GM23338 (cell line): ENCODE measurements around the gene CAMKK2. TPM values are rescaled to one million over a fixed set of nuclear protein-coding genes. Genes with fewer than 3 reads are reported as not detected.

Experiments
- ATAC-seq: fragments of 200-7000 bp; cut with Tn5 transposase; 3 replicates; pipeline ENCODE4 v1.9.1; 2020
- DNase-seq: peaks from one replicate; pipeline ENCODE4 v3.0.0-alpha.2; 2015; ENCODE audit warnings: low spot score
- H2AFZ ChIP-seq: fragments of 200-600 bp; sonication (generic); 2 replicates; pipeline ENCODE4 v1.8.0; 2016; ENCODE audit warnings: antibody characterized with exemption, mild to moderate bottlenecking, moderate library complexity
- H3F3A ChIP-seq: fragments of 200-600 bp; sonication (generic); replicated peaks from 2 replicates; pipeline ENCODE4 v1.8.0; 2017; ENCODE audit warnings: antibody characterized with exemption, mixed run types, low read depth
- H3K27ac ChIP-seq: fragments of 200-600 bp; sonication (generic); 2 replicates; pipeline ENCODE4 v1.6.1; 2016; ENCODE audit warnings: low read depth
- H3K27me3 ChIP-seq: fragments of 200-600 bp; sonication (generic); 2 replicates; pipeline ENCODE4 v1.8.0; 2016; ENCODE audit warnings: mild to moderate bottlenecking, mixed run types, moderate library complexity; ENCODE audit not compliant: insufficient read depth
- H3K36me3 ChIP-seq: fragments of 200-600 bp; sonication (generic); 2 replicates; pipeline ENCODE4 v1.8.0; 2016; ENCODE audit warnings: mild to moderate bottlenecking; ENCODE audit not compliant: insufficient read depth
- H3K4me1 ChIP-seq: fragments of 200-600 bp; sonication (generic); 2 replicates; pipeline ENCODE4 v1.8.0; 2016; ENCODE audit warnings: mild to moderate bottlenecking, moderate library complexity; ENCODE audit not compliant: insufficient read depth
- H3K4me2 ChIP-seq: fragments of 200-600 bp; sonication (generic); 2 replicates; pipeline ENCODE4 v1.7.1; 2017; ENCODE audit warnings: mixed run types
- H3K4me3 ChIP-seq: fragments of 200-600 bp; sonication (generic); 2 replicates; pipeline ENCODE4 v1.6.1; 2016; ENCODE audit warnings: mixed run types
- H3K79me2 ChIP-seq: fragments of 200-600 bp; sonication (generic); replicated peaks from 2 replicates; pipeline ENCODE4 v1.8.0; 2017; ENCODE audit warnings: mild to moderate bottlenecking; ENCODE audit not compliant: insufficient read depth
- H3K9me2 ChIP-seq: fragments of 200-600 bp; sonication (generic); 2 replicates; pipeline ENCODE4 v1.8.0; 2017; ENCODE audit not compliant: insufficient read depth
- H4K20me1 ChIP-seq: fragments of 200-600 bp; sonication (generic); replicated peaks from 2 replicates; pipeline ENCODE4 v1.8.0; 2017; ENCODE audit warnings: mild to moderate bottlenecking; ENCODE audit not compliant: insufficient read depth
- H3K27ac Mint-ChIP-seq: 2 replicates; pipeline ENCODE4 v1.8.0; 2020; ENCODE audit warnings: inconsistent platforms, mild to moderate bottlenecking, moderate library complexity, mixed read lengths
- H3K27me3 Mint-ChIP-seq: 3 replicates; pipeline ENCODE4 v1.8.0; 2022; ENCODE audit warnings: low read depth, mild to moderate bottlenecking, moderate library complexity, mixed read lengths, inconsistent platforms; ENCODE audit not compliant: insufficient read depth, poor library complexity
- H3K36me3 Mint-ChIP-seq: 3 replicates; pipeline ENCODE4 v1.8.0; 2021; ENCODE audit warnings: low read depth, mild to moderate bottlenecking, inconsistent platforms, moderate library complexity, mixed read lengths
- H3K4me1 Mint-ChIP-seq: 3 replicates; pipeline ENCODE4 v1.8.0; 2020; ENCODE audit warnings: mild to moderate bottlenecking, inconsistent platforms, mixed read lengths
- H3K4me3 Mint-ChIP-seq: 3 replicates; pipeline ENCODE4 v1.8.0; 2021; ENCODE audit warnings: moderate library complexity, mild to moderate bottlenecking, inconsistent platforms, mixed read lengths
- H3K9me3 Mint-ChIP-seq: 3 replicates; pipeline ENCODE4 v1.8.0; 2020; ENCODE audit warnings: moderate library complexity, mild to moderate bottlenecking, inconsistent platforms, mixed read lengths
- CTCF ChIP-seq, 2 experiments: fragments of 200-600 bp in 1 of 2; sonication (generic) in 1 of 2; conservative IDR thresholded peaks; 2 replicates each; pipeline versions ENCODE4 v1.5.1 to v1.6.1; 2016 to 2017; ENCODE audit warnings: antibody characterized with exemption in 2 of 2, low read depth in 2 of 2, mild to moderate bottlenecking in 2 of 2, moderate library complexity in 1 of 2
- EZH2 ChIP-seq: fragments of 200-600 bp; sonication (generic); IDR thresholded peaks from one replicate; pipeline ENCODE4 v1.8.0; 2017; ENCODE audit warnings: antibody characterized with exemption, mild to moderate bottlenecking, low read depth; ENCODE audit not compliant: unreplicated experiment
- NANOG ChIP-seq: IDR thresholded peaks from 2 replicates; pipeline ENCODE4 v1.6.1; 2016; ENCODE audit warnings: antibody characterized with exemption, borderline replicate concordance
- polyA plus RNA-seq: library from polyadenylated mRNA; unstranded; fragments of >200 nt; fragmentation: Nextera tagmentation; extraction: Ambion mirVana; gene quantifications from 2 replicates; pipeline ENCODE4 v1.2.1, GENCODE V29; 2016
- total RNA-seq: library from RNA; depleted of rRNA; stranded (reverse); fragments of >200 nt; shearing (Covaris generic); gene quantifications from 2 replicates; pipeline ENCODE4 v1.2.3, GENCODE V29; 2014
- TF ChIP-seq, protein P1 (sequence below): IDR thresholded peaks from 2 replicates; pipeline ENCODE4 v1.6.1; 2016; ENCODE audit warnings: antibody characterized with exemption
- TF ChIP-seq, protein P2 (sequence below): fragments of 250-450 bp; sonication (Bioruptor Pico); IDR thresholded peaks from 2 replicates; pipeline ENCODE4 v1.5.0; 2020; ENCODE audit warnings: mild to moderate bottlenecking, moderate library complexity

Gene CAMKK2
- total and polyA plus RNA-seq, 2 experiments from 2014 or later, result 10.3 to 26.4 TPM

DNA sequence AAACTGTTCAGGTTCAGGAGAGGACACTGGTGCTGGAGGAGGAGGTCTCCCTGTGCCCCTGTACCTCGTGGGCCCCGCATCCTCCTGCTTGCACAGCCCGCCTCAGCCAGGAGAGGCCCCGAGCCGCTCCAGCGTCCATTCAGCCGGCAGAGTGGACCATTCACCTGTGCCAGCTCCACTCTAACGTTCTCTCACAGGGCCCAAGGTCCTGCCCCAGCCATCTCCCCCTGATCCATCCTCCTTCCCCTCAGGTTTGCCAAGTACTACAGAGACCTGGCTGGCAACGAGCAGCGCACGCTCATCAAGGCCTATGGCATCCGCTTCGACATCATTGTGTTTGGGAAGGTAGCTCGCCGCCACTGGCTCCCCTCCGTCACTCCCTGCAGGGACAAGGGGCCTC is 64.3 kb downstream of the CAMKK2 start (continued):
- TF ChIP-seq, protein P1, sequence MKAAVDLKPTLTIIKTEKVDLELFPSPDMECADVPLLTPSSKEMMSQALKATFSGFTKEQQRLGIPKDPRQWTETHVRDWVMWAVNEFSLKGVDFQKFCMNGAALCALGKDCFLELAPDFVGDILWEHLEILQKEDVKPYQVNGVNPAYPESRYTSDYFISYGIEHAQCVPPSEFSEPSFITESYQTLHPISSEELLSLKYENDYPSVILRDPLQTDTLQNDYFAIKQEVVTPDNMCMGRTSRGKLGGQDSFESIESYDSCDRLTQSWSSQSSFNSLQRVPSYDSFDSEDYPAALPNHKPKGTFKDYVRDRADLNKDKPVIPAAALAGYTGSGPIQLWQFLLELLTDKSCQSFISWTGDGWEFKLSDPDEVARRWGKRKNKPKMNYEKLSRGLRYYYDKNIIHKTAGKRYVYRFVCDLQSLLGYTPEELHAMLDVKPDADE, result no peak
- TF ChIP-seq NANOG, result no peak

DNA sequence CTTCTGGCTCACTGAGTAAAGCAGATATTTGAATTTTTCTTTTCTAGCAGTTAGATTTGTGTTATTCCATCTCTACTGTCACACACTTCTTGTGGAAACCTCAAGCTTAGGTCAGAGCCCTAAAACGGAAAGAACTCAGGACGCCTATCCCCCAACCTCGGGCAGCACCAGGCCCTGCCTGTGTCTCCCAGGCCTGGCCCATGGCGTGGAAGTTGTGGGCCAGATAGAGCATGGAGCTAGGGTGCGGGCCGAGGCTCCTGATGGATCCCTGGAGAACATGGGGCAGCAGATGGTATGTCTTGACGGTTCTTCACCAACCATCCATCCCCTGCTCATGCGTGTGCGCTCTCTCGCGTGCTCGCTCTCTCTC is 66.0 kb downstream of the CAMKK2 start:
- H3K36me3 ChIP-seq, result 0 out of 2 replicates have a peak, but pooled peaks cover 2% of the 10 kb centered on the region
- H4K20me1 ChIP-seq, result no peaks in the 10 kb centered on the region
- peak; percentile 67 for ATAC-seq
- no peaks in the 10 kb centered on the region for H3K9me3 Mint-ChIP-seq
- H3K27me3 ChIP-seq, result no peaks in the 10 kb centered on the region
- H2AFZ ChIP-seq, result no peak overlapping the region
- peaks cover 9% of the 10 kb centered on the region for H3K36me3 Mint-ChIP-seq
- H3K27me3 Mint-ChIP-seq, result peaks cover 3% of the 10 kb centered on the region
- H3K79me2 ChIP-seq, result no peaks in the 10 kb centered on the region
- peak; percentile 42 for DNase-seq
- no peaks in the 10 kb centered on the region for H3K9me2 ChIP-seq
- no peak overlapping the region for H3K4me3 Mint-ChIP-seq
- H3F3A ChIP-seq, result no peaks in the 10 kb centered on the region
- peaks cover 6% of the 10 kb centered on the region for H3K4me1 Mint-ChIP-seq
- no peak overlapping the region for H3K27ac Mint-ChIP-seq
- no peaks in the 10 kb centered on the region; the same call in 1 of the 2 replicates for H3K4me1 ChIP-seq
- no peak overlapping the region for H3K4me3 ChIP-seq
- no peak overlapping the region for H3K4me2 ChIP-seq
- no peak overlapping the region for H3K27ac ChIP-seq
- TF ChIP-seq, protein P2, sequence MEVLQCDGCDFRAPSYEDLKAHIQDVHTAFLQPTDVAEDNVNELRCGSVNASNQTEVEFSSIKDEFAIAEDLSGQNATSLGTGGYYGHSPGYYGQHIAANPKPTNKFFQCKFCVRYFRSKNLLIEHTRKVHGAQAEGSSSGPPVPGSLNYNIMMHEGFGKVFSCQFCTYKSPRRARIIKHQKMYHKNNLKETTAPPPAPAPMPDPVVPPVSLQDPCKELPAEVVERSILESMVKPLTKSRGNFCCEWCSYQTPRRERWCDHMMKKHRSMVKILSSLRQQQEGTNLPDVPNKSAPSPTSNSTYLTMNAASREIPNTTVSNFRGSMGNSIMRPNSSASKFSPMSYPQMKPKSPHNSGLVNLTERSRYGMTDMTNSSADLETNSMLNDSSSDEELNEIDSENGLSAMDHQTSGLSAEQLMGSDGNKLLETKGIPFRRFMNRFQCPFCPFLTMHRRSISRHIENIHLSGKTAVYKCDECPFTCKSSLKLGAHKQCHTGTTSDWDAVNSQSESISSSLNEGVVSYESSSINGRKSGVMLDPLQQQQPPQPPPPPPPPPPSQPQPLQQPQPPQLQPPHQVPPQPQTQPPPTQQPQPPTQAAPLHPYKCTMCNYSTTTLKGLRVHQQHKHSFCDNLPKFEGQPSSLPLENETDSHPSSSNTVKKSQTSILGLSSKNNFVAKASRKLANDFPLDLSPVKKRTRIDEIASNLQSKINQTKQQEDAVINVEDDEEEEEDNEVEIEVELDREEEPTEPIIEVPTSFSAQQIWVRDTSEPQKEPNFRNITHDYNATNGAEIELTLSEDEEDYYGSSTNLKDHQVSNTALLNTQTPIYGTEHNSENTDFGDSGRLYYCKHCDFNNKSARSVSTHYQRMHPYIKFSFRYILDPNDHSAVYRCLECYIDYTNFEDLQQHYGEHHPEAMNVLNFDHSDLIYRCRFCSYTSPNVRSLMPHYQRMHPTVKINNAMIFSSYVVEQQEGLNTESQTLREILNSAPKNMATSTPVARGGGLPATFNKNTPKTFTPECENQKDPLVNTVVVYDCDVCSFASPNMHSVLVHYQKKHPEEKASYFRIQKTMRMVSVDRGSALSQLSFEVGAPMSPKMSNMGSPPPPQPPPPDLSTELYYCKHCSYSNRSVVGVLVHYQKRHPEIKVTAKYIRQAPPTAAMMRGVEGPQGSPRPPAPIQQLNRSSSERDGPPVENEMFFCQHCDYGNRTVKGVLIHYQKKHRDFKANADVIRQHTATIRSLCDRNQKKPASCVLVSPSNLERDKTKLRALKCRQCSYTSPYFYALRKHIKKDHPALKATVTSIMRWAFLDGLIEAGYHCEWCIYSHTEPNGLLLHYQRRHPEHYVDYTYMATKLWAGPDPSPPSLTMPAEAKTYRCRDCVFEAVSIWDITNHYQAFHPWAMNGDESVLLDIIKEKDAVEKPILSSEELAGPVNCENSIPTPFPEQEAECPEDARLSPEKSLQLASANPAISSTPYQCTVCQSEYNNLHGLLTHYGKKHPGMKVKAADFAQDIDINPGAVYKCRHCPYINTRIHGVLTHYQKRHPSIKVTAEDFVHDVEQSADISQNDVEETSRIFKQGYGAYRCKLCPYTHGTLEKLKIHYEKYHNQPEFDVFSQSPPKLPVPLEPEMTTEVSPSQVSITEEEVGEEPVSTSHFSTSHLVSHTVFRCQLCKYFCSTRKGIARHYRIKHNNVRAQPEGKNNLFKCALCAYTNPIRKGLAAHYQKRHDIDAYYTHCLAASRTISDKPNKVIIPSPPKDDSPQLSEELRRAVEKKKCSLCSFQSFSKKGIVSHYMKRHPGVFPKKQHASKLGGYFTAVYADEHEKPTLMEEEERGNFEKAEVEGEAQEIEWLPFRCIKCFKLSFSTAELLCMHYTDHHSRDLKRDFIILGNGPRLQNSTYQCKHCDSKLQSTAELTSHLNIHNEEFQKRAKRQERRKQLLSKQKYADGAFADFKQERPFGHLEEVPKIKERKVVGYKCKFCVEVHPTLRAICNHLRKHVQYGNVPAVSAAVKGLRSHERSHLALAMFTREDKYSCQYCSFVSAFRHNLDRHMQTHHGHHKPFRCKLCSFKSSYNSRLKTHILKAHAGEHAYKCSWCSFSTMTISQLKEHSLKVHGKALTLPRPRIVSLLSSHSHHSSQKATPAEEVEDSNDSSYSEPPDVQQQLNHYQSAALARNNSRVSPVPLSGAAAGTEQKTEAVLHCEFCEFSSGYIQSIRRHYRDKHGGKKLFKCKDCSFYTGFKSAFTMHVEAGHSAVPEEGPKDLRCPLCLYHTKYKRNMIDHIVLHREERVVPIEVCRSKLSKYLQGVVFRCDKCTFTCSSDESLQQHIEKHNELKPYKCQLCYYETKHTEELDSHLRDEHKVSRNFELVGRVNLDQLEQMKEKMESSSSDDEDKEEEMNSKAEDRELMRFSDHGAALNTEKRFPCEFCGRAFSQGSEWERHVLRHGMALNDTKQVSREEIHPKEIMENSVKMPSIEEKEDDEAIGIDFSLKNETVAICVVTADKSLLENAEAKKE (CRISPR knock-in tag), result no peak
- TF ChIP-seq, protein P1, result no peak
- TF ChIP-seq CTCF (conservative IDR thresholded peaks at IDR 0.05; ENCODE audit: low read depth in 2 of 2) (no peak), EZH2 (no peak)
